IMR-90 (cell line): ENCODE data around the gene TLDC2. TPM values are rescaled to one million over a fixed set of nuclear protein-coding genes. Genes with fewer than 3 reads are reported as not detected.
"Not testable (repeated sequence)": the region's sequence is repeated elsewhere in the genome, so short reads cannot be mapped to it uniquely, and the experiment has no call there.

ENCODE experiments used
- ATAC-seq: fragments of 200-7000 bp; cut with Tn5 transposase; 2 replicates; pipeline ENCODE4 v1.9.1; 2020; ENCODE audit warnings: low read depth, mild to moderate bottlenecking, moderate library complexity
- BruUV-seq: library from RNA; stranded (reverse); fragments of 400-500 nt; replicated peaks from 2 replicates; lab custom pipeline; 2021; lab: Mats Ljungman, UMichigan
- CTCF ChIA-PET: fragments of 300-600 bp; formaldehyde crosslinking; extraction: SDS; loops from one replicate; lab custom pipeline; 2021; ENCODE audit warnings: antibody characterized with exemption; lab: Yijun Ruan, JAX
- POLR2A ChIA-PET: fragments of 300-600 bp; sonication (Branson Sonifier 250); formaldehyde crosslinking; loops from one replicate; lab custom pipeline; 2022; ENCODE audit warnings: antibody characterized with exemption; ENCODE audit not compliant: unreplicated experiment; lab: Charles Lee
- DNase-seq: peaks from one replicate; pipeline ENCODE4 v3.0.0; 2013
- H2AFZ ChIP-seq: replicated peaks from 2 replicates; pipeline ENCODE3; 2013; ENCODE audit warnings: low read length, mild to moderate bottlenecking; ENCODE audit not compliant: poor library complexity
- H2AK5ac ChIP-seq: 2 replicates; pipeline ENCODE4 v1.6.1; 2013; ENCODE audit warnings: low read depth, low read length, inconsistent platforms
- H2AK9ac ChIP-seq: replicated peaks from 2 replicates; pipeline ENCODE3; 2013; ENCODE audit warnings: mild to moderate bottlenecking, low read depth, low read length, moderate library complexity; ENCODE audit not compliant: poor library complexity
- H2BK120ac ChIP-seq: 2 replicates; pipeline ENCODE4 v1.6.1; 2013; ENCODE audit warnings: low read depth, low read length, inconsistent platforms
- H2BK15ac ChIP-seq: 3 replicates; pipeline ENCODE4 v1.6.1; 2013; ENCODE audit warnings: low read depth, low read length, inconsistent platforms
- H2BK20ac ChIP-seq: 2 replicates; pipeline ENCODE4 v1.6.1; 2013; ENCODE audit warnings: low read depth, mild to moderate bottlenecking, inconsistent platforms, low read length, moderate library complexity
- H2BK5ac ChIP-seq: 2 replicates; pipeline ENCODE4 v1.6.1; 2013; ENCODE audit warnings: mild to moderate bottlenecking, low read depth, low read length, inconsistent platforms; ENCODE audit not compliant: poor library complexity, severe bottlenecking
- H3K14ac ChIP-seq: replicated peaks from 2 replicates; pipeline ENCODE4 v1.6.1; 2013; ENCODE audit warnings: low read depth, low read length, inconsistent platforms
- H3K18ac ChIP-seq: 2 replicates; pipeline ENCODE4 v1.6.1; 2013; ENCODE audit warnings: low read depth, low read length, control low read depth
- H3K23ac ChIP-seq: 2 replicates; pipeline ENCODE4 v1.6.1; 2013; ENCODE audit warnings: low read depth, low read length, inconsistent platforms
- H3K27ac ChIP-seq: 2 replicates; pipeline ENCODE4 v1.5.1; 2013; ENCODE audit warnings: mild to moderate bottlenecking, control low read depth, low read length; ENCODE audit not compliant: insufficient read depth
- H3K27me3 ChIP-seq: 2 replicates; pipeline ENCODE4 v1.6.1; 2013; ENCODE audit warnings: low read length; ENCODE audit not compliant: control insufficient read depth, insufficient read depth
- H3K36me3 ChIP-seq: 2 replicates; pipeline ENCODE4 v1.6.1; 2013; ENCODE audit warnings: low read length, mixed read lengths; ENCODE audit not compliant: control insufficient read depth, insufficient read depth
- H3K4ac ChIP-seq: 2 replicates; pipeline ENCODE4 v1.6.1; 2013; ENCODE audit warnings: low read depth, low read length, inconsistent platforms
- H3K4me1 ChIP-seq: 2 replicates; pipeline ENCODE4 v1.6.1; 2013; ENCODE audit warnings: low read length, mixed read lengths; ENCODE audit not compliant: control insufficient read depth, insufficient read depth
- H3K4me2 ChIP-seq: 2 replicates; pipeline ENCODE4 v1.6.1; 2013; ENCODE audit warnings: low read depth, mild to moderate bottlenecking, control low read depth, low read length, moderate library complexity
- H3K4me3 ChIP-seq: 2 replicates; pipeline ENCODE4 v1.5.1; 2013; ENCODE audit warnings: low read depth, mild to moderate bottlenecking, control low read depth, low read length, moderate library complexity; ENCODE audit not compliant: insufficient read depth
- H3K56ac ChIP-seq: 2 replicates; pipeline ENCODE4 v1.6.1; 2013; ENCODE audit warnings: low read length, inconsistent platforms; ENCODE audit not compliant: insufficient read depth; ENCODE audit errors: extremely low read depth
- H3K79me1 ChIP-seq, 2 experiments: 2 replicates each; pipeline ENCODE4 v1.6.1; 2013; ENCODE audit warnings: low read length in 2 of 2, inconsistent platforms in 1 of 2, low read depth in 1 of 2
- H3K9ac ChIP-seq: 2 replicates; pipeline ENCODE4 v1.6.1; 2013; ENCODE audit warnings: low read depth, low read length, control low read depth
- H3K9me1 ChIP-seq: 2 replicates; pipeline ENCODE4 v1.6.1; 2013; ENCODE audit warnings: low read length, inconsistent platforms; ENCODE audit not compliant: insufficient read depth
- H3K9me3 ChIP-seq: 2 replicates; pipeline ENCODE4 v1.6.1; 2013; ENCODE audit warnings: low read length; ENCODE audit not compliant: control insufficient read depth, insufficient read depth
- H4K20me1 ChIP-seq: 2 replicates; pipeline ENCODE4 v1.6.1; 2013; ENCODE audit warnings: low read length, inconsistent platforms; ENCODE audit not compliant: insufficient read depth
- H4K5ac ChIP-seq: 2 replicates; pipeline ENCODE4 v1.6.1; 2013; ENCODE audit warnings: mild to moderate bottlenecking, low read depth, low read length, control low read depth
- H4K8ac ChIP-seq, 2 experiments: 2 replicates each; pipeline ENCODE4 v1.6.1; 2013; ENCODE audit warnings: low read depth in 2 of 2, low read length in 2 of 2, control low read depth in 1 of 2, inconsistent platforms in 1 of 2
- H4K91ac ChIP-seq: 2 replicates; pipeline ENCODE4 v1.6.1; 2013; ENCODE audit warnings: low read depth, low read length, inconsistent platforms; ENCODE audit not compliant: insufficient read depth
- WGBS, 2 experiments: methylation state at CpG; one replicate each; pipeline versions ENCODE4 v1.1.5 to v1.1.7; 2013; ENCODE audit warnings: missing lambda C conversion rate in 2 of 2; ENCODE audit not compliant: insufficient read length in 1 of 2; ENCODE audit errors: extremely low coverage in 2 of 2; 5-methylcytosine and 5-hydroxymethylcytosine counted together
- dilution Hi-C: fragments of 300-500 bp; cut with HindIII; formaldehyde crosslinking; loops from one replicate; pipeline ENCODE4 v1.14.3; 2018; ENCODE audit warnings: low sequenced_read_pairs; ENCODE audit not compliant: unreplicated experiment
- in situ Hi-C: fragments of 300-500 bp; cut with MboI; formaldehyde crosslinking; loops from 3 replicates; pipeline ENCODE4 v1.14.3; 2019; ENCODE audit warnings: low sequenced_read_pairs, inconsistent platforms, mixed read lengths
- intact Hi-C: fragments of 100-400 bp; cut with micrococcal nuclease; formaldehyde crosslinking; loops from 2 replicates; pipeline ENCODE4 v1.10.0; 2022
- polyA plus RNA-seq, 3 experiments: library from polyadenylated mRNA; depleted of rRNA; stranded (reverse); fragments of >200 nt; gene quantifications; 2 replicates each; pipeline ENCODE4 v1.2.3, GENCODE V29; 2012; ENCODE audit warnings: low replicate concordance in 1 of 3
- total RNA-seq: library from RNA; depleted of rRNA; stranded (reverse); fragments of >200 nt; gene quantifications from 2 replicates; pipeline ENCODE4 v1.2.3, GENCODE V29; 2012

Gene TLDC2
- total and polyA plus RNA-seq, 2 of the 4 experiments (the other 2 are of a cell fraction) = 0.18 to 0.19 TPM

DNA sequence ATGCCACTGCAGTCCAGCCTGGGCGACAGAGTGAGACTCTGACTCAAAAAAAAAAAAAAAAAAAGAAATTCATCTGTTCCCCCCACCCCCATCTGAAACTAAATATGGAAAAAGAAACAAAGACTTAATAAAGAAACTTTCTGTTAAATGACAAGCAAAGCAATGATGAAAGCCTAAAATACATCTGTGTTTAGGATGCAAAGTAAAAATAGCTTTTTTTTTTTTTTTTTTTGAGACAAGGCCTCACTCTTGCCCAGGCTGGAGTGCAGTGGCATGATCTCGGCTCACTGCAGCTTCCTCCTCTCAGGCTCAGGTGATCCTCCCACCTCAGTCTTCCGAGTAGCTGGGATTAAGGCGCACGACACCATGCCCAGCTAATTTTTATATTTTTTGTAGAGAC lies 845 bp upstream of the TLDC2 start:
- POLR2A ChIA-PET, DNase-seq, H3K4me1 ChIP-seq, H3K9me1 ChIP-seq, intact Hi-C loops, H2BK120ac ChIP-seq, H3K9me3 ChIP-seq, H4K8ac ChIP-seq, H3K4me2 ChIP-seq, H2AK9ac ChIP-seq, H4K5ac ChIP-seq, H2BK15ac ChIP-seq, H2BK20ac ChIP-seq, H3K4ac ChIP-seq, H3K9ac ChIP-seq, H2AK5ac ChIP-seq, H4K20me1 ChIP-seq, H3K27me3 ChIP-seq, H2BK5ac ChIP-seq, H3K18ac ChIP-seq, H4K91ac ChIP-seq, H3K23ac ChIP-seq, H3K36me3 ChIP-seq, ATAC-seq, H3K27ac ChIP-seq, dilution Hi-C loops, BruUV-seq, H2AFZ ChIP-seq, H3K79me1 ChIP-seq, in situ Hi-C loops, H3K14ac ChIP-seq, H3K56ac ChIP-seq, H3K4me3 ChIP-seq: not testable (repeated sequence)
- CTCF ChIA-PET = interaction anchor here (0.6 kb wide), 2 partner anchors 12 to 197 kb away, joined by 3 read pairs; no protein-coding TSS in a partner anchor
- no CpG with 5 or more reads among the region's 5 CpGs for WGBS, 2 experiments
